Skeletal muscle satellite cell (primary cell): Measurements from ENCODE around the gene RABGAP1L.

Experiments
- H3K27me3 ChIP-seq: 2 replicates; pipeline ENCODE4 v1.7.0; 2013; ENCODE audit warnings: low read length; ENCODE audit not compliant: control insufficient read depth, insufficient read depth
- H3K36me3 ChIP-seq: 2 replicates; pipeline ENCODE4 v1.7.0; 2013; ENCODE audit warnings: mild to moderate bottlenecking, control low read depth, low read length; ENCODE audit not compliant: insufficient read depth
- H3K4me1 ChIP-seq: 2 replicates; pipeline ENCODE4 v1.7.0; 2013; ENCODE audit warnings: low read length; ENCODE audit not compliant: control insufficient read depth, insufficient read depth
- H3K4me2 ChIP-seq: 2 replicates; pipeline ENCODE4 v1.7.0; 2013; ENCODE audit warnings: mild to moderate bottlenecking, low read length
- H3K4me3 ChIP-seq: 2 replicates; pipeline ENCODE4 v1.7.0; 2013; ENCODE audit warnings: low read length
- H3K9ac ChIP-seq: 2 replicates; pipeline ENCODE4 v1.7.0; 2013; ENCODE audit warnings: mild to moderate bottlenecking, low read depth, low read length, moderate library complexity
- H3K9me3 ChIP-seq: replicated peaks from 2 replicates; pipeline ENCODE4 v1.7.0; 2013; ENCODE audit warnings: mild to moderate bottlenecking, control low read depth, low read length

The RABGAP1L gene

DNA sequence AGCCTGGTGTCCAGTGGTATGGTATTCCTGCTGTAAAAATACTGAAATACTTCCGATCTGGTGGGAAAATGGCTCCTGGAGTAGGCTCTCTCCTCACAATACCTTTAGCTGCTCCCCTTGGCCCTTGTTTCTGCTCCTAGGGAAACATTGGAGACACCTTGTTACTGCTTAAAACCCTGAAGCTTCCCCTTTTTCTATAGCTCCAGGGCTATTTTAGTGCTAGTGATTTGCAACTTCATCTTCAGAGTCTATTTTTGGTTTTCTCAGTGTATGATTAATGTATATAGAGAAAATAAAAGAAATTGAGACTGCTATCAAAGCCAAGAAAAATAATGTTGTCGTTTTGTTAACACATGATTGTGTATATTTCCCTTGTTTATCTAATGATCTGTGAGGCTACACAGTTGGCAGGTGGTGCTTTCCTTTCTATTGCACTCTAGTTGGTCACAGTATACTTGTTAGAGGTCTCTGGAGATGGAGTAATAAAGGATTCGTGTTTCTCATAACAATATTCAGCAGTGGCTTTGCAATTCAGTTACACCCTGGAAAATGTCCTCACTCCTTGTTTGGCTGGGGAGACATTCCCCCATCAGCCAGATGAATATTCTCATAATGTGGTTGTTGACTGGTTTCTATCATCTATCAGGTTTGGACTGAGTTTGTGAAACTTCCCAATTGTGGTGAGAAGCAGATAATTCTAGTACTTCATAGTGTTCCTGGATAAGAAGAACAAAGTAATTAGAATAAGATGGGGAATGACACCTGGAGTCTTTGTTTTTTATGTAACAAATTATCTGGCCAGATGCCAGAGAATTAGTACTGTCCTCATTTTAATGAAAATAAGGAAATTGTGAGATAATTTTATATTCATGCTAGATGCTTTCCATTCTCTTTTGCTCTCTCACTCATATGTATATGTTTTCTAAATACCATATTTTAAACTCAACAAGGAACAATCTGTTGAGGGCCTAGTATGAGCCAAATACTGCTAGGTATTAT lies 795.6 kb downstream of the RABGAP1L start:
- H3K4me2 ChIP-seq: no peak overlapping the region
- no peaks in the 10 kb centered on the region for H3K9me3 ChIP-seq
- no peak overlapping the region for H3K4me3 ChIP-seq
- H3K36me3 ChIP-seq: no peaks in the 10 kb centered on the region
- H3K27me3 ChIP-seq: no peaks in the 10 kb centered on the region
- H3K9ac ChIP-seq: no peak overlapping the region
- no peaks in the 10 kb centered on the region for H3K4me1 ChIP-seq

DNA sequence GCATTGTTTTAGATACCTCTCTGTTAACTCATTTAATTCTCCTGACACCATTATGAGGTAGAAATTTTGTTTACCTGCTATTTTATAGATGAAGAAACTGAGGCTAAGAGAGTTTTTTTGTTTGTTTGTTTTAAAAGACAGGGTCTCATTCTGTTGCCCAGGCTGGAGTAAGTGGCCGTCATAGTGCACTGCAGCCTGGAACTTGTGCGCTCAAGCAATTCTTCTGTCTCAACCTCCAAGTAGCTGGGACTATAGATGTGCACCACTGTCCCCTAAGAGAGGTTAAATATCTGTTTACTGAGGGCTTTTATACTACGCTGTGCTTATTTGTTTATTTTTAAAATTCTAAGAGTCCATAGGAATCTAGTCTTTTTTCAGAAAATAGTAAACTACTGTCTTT lies 796.8 kb downstream of the RABGAP1L start:
- Histone ChIP-seq H3K36me3 (no peaks in the 10 kb centered on the region), H3K27me3 (no peaks in the 10 kb centered on the region), H3K4me1 (no peaks in the 10 kb centered on the region), H3K4me2 (no peak overlapping the region), H3K4me3 (no peak overlapping the region), H3K9me3 (no peaks in the 10 kb centered on the region), H3K9ac (no peak overlapping the region)

DNA sequence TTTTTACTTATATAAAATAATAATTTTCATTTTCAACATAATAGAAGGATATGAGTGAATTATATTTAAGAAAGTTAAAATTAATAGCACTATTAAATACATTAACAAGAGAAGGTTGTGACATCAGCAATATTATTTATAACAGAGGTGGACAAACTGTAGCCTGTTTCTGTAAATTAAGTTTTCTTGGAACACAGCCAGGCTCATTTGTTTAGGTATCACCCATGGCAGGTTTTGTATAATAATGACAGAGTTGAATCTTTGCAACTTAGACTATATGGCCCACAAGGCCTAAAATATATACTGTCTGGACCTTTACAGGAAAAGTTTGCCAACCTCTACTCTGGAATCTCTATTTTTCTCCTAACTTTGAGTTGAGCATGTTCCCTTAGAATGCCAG lies 797.7 kb downstream of the RABGAP1L start:
- H3K4me2 ChIP-seq: no peak overlapping the region

DNA sequence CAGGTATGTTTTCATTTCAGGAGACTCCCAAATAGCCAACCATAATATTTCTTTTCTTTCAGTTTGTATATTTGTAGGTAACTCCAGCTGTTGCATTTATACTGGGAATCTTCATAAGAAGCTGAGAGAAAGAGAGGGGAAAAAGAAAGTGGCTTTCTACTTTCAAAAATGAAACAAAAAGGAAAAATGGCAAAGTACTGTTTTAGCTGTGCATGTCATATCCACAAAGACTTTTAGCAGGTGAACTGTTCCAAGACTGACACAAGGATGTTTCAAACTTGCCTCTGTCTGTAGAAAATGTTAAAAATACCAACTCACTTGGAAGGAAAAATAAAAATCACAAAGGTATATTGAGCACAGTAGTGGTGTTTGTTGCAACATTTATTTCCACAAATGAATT lies 798.5 kb downstream of the RABGAP1L start:
- no peaks in the 10 kb centered on the region for H3K36me3 ChIP-seq
- H3K9ac ChIP-seq: no peak overlapping the region
- no peak overlapping the region for H3K4me2 ChIP-seq
- no peak overlapping the region for H3K4me3 ChIP-seq
- H3K4me1 ChIP-seq: no peaks in the 10 kb centered on the region
- H3K9me3 ChIP-seq: no peaks in the 10 kb centered on the region
- H3K27me3 ChIP-seq: no peaks in the 10 kb centered on the region

More for the DNA sequence above, 797.7 kb downstream of the RABGAP1L start:
- no peaks in the 10 kb centered on the region for H3K9me3 ChIP-seq
- H3K4me1 ChIP-seq: no peaks in the 10 kb centered on the region
- H3K4me3 ChIP-seq: no peak overlapping the region
- H3K36me3 ChIP-seq: no peaks in the 10 kb centered on the region
- H3K9ac ChIP-seq: no peak overlapping the region
- H3K27me3 ChIP-seq: no peaks in the 10 kb centered on the region

DNA sequence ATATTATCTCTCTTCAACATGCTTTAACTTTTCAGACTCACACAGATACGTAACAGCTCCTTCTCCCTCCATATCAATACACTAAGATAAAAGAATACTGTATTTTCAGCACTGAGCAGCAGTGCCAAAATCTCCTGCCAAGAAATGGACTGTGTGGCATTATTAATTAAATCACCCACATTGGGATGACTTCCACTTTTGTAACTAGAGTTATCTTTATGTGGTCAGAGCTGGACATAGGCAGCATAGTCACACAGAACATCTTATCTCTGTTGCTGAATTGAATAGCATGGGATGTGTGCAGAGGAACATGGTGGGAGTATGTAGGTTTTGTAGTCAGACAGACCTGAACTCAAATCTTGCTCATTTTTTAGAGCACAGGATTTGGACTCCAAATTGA lies 799.1 kb downstream of the RABGAP1L start:
- no peak overlapping the region for H3K9ac ChIP-seq
- no peaks in the 10 kb centered on the region for H3K9me3 ChIP-seq
- H3K4me2 ChIP-seq: no peak overlapping the region

GRCh38 chr1:174960362-174960761 lies 801.0 kb downstream of the RABGAP1L start:
- no peak overlapping the region for H3K4me2 ChIP-seq
- no peak overlapping the region for H3K9ac ChIP-seq
- peaks cover 7% of the 10 kb centered on the region for H3K4me1 ChIP-seq
- no peak overlapping the region for H3K4me3 ChIP-seq
- H3K36me3 ChIP-seq: no peaks in the 10 kb centered on the region
- no peaks in the 10 kb centered on the region for H3K27me3 ChIP-seq
- H3K9me3 ChIP-seq: no peaks in the 10 kb centered on the region

More for the DNA sequence above, 799.1 kb downstream of the RABGAP1L start:
- Histone ChIP-seq H3K4me3 (no peak overlapping the region), H3K4me1 (no peaks in the 10 kb centered on the region), H3K27me3 (no peaks in the 10 kb centered on the region), H3K36me3 (no peaks in the 10 kb centered on the region)

DNA sequence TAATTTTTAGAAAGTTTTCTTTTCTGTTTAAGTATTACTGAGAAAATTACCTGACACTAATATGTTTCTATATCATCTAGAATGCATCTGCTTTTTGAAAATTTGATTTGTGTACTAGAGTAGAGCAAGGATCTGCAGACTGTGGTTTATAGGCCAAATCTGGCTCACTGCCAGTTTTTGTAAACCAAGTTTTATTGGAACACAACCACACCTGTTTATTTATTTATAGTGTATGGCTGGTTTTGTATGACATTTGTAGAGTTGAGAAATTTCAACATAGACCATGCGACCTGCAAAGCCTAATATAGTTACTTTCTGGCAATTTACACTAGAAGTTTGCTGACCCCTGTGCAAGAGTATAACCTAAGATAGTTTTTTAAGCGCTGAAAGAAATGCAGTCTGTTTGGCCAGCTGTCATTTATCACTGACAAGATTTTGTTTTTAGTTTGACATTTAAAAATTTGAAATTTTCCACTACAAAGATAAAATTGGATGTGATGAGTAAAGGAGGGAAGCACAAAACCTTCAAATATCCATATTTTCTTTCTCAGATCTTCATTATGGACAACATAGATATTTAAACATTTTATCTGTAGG lies 804.3 kb downstream of the RABGAP1L start:
- Histone ChIP-seq H3K9me3 (no peaks in the 10 kb centered on the region), H3K4me3 (no peak overlapping the region)

DNA sequence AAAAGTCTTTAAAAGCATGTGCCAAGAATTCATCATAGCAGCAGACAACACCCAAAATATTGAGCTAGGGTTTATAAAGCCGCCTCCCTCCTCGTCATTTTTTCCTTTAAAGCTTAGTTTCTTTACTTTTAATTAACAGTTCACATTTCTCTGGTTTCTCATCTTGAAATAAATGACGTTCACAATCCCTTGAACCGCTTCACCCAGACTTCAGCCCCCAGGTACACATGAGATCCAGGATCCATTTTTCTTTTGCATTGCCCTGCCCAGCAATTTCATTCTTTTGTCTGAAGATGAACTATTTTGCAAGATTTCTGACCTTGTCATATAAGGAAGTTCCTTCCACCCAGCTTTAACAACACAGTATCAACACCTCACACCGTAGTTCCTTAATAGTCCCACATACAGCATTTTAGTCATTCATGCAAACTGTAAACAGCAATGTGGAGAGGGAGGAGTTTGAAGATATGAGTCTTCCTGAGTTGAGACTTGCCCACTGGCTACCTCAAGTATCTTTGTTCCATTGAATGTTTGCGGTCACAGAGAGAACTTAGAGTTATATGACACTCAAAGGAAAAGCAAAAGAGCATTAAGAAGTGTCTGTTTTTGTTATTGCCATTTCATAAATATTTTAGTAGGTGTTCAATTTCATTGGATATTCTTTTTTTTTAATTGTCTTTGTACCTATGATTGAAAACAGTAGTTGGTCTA lies 805.1 kb downstream of the RABGAP1L start:
- H3K9me3 ChIP-seq: no peaks in the 10 kb centered on the region
- H3K27me3 ChIP-seq: no peaks in the 10 kb centered on the region
- no peak overlapping the region for H3K4me3 ChIP-seq
- no peaks in the 10 kb centered on the region for H3K36me3 ChIP-seq
- peaks cover 21% of the 10 kb centered on the region for H3K4me1 ChIP-seq
- H3K9ac ChIP-seq: no peak overlapping the region
- no peak overlapping the region for H3K4me2 ChIP-seq

More for the DNA sequence above, 804.3 kb downstream of the RABGAP1L start:
- Histone ChIP-seq H3K4me2 (no peak overlapping the region), H3K36me3 (no peaks in the 10 kb centered on the region), H3K9ac (no peak overlapping the region), H3K4me1 (peaks cover 14% of the 10 kb centered on the region), H3K27me3 (no peaks in the 10 kb centered on the region)

- no peaks in the 10 kb centered on the region for H3K9me3 ChIP-seq
- peaks cover 21% of the 10 kb centered on the region for H3K4me1 ChIP-seq
- H3K4me3 ChIP-seq: no peak overlapping the region
- H3K4me2 ChIP-seq: no peak overlapping the region
- no peaks in the 10 kb centered on the region for H3K36me3 ChIP-seq
- H3K27me3 ChIP-seq: no peaks in the 10 kb centered on the region
- no peak overlapping the region for H3K9ac ChIP-seq
These were observed 805.6 kb downstream of the RABGAP1L start for GRCh38 chr1:174964972-174965361.

- Histone ChIP-seq H3K9ac (no peak overlapping the region), H3K4me3 (no peak overlapping the region), H3K4me2 (no peak overlapping the region), H3K27me3 (no peaks in the 10 kb centered on the region), H3K4me1 (peaks cover 21% of the 10 kb centered on the region), H3K9me3 (no peaks in the 10 kb centered on the region), H3K36me3 (no peaks in the 10 kb centered on the region)
These were observed 806.2 kb downstream of the RABGAP1L start for GRCh38 chr1:174965362-174966007.

DNA sequence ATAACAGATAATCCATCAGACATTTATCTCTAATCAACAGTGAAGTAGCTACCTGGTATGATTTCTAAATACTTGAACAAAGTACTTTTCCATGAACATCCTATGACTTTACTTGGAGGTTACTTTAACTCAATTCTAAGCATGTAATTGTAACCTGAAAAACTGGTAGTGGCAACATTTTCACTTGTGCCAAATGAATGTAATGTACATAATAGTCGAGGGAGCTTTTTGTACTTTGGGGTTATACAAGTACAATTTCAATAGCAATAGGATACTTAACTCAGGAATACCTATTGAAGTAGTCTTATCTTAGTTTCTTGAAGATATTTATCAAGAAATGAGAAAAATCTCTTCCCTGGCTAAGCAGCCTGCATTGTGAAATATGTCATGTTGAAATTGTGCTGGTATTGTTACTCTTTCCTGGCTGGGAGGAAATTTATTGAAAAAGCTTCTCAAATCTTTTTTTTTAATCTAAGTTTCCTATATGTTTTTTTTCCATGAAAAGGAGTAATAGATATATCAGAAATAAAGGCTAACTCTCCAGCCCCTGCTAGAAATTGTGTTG lies 806.8 kb downstream of the RABGAP1L start:
- H3K36me3 ChIP-seq: no peaks in the 10 kb centered on the region
- no peaks in the 10 kb centered on the region for H3K27me3 ChIP-seq
- H3K9ac ChIP-seq: no peak overlapping the region
- no peak overlapping the region for H3K4me3 ChIP-seq
- H3K4me1 ChIP-seq: peaks cover 21% of the 10 kb centered on the region
- H3K4me2 ChIP-seq: no peak overlapping the region
- no peaks in the 10 kb centered on the region for H3K9me3 ChIP-seq
